Muscle layer of duodenum (tissue), 2 donors: ENCODE measurements around the gene RFLNA.

ENCODE experiments used
- H3K27ac ChIP-seq: one replicate; pipeline ENCODE4 v1.7.0; 2013; ENCODE audit warnings: mild to moderate bottlenecking, low read length
- H3K27me3 ChIP-seq: one replicate; pipeline ENCODE4 v1.7.0; 2013; ENCODE audit warnings: low read depth, mild to moderate bottlenecking, control low read depth, low read length
- H3K36me3 ChIP-seq, 2 donors: one replicate each; pipeline ENCODE4 v1.7.0; 2013; ENCODE audit warnings: low read length in 2 of 2, control low read depth in 1 of 2, mild to moderate bottlenecking in 1 of 2; ENCODE audit not compliant: insufficient read depth in 2 of 2, control insufficient read depth in 1 of 2
- H3K4me1 ChIP-seq, 2 donors: one replicate each; pipeline ENCODE4 v1.7.0; 2013; ENCODE audit warnings: low read length in 2 of 2, mild to moderate bottlenecking in 2 of 2, control low read depth in 1 of 2, moderate library complexity in 1 of 2; ENCODE audit not compliant: insufficient read depth in 2 of 2, control insufficient read depth in 1 of 2
- H3K4me3 ChIP-seq, 2 donors: one replicate each; pipeline ENCODE4 v1.7.0; 2013; ENCODE audit warnings: low read length in 2 of 2, low read depth in 1 of 2, mild to moderate bottlenecking in 1 of 2
- H3K9me3 ChIP-seq, 2 donors: one replicate each; pipeline ENCODE4 v1.7.0; 2013; ENCODE audit warnings: low read length in 2 of 2, control low read depth in 1 of 2, mild to moderate bottlenecking in 1 of 2; ENCODE audit not compliant: control insufficient read depth in 1 of 2
- donor health status: healthy.

Gene RFLNA

GRCh38 chr12:124334266-124334665 is 39.4 kb downstream of the RFLNA start:
- Histone ChIP-seq H3K4me1 (no peaks in the 10 kb centered on the region), H3K9me3 (no peaks in the 10 kb centered on the region), H3K27ac (no peak overlapping the region), H3K36me3 (peaks cover 45 to 91% of the 10 kb centered on the region in 2 donors), H3K27me3 (no peaks in the 10 kb centered on the region), H3K4me3 (no peak overlapping the region)

- Histone ChIP-seq H3K9me3 (no peaks in the 10 kb centered on the region), H3K4me3 (no peak overlapping the region), H3K27ac (no peak overlapping the region), H3K27me3 (no peaks in the 10 kb centered on the region), H3K36me3 (peaks cover 38 to 87% of the 10 kb centered on the region in 2 donors), H3K4me1 (no peaks in the 10 kb centered on the region)
Measured at GRCh38 chr12:124334976-124335375, 40.1 kb downstream of the RFLNA start.

- Histone ChIP-seq H3K27me3 (no peaks in the 10 kb centered on the region), H3K4me1 (no peaks in the 10 kb centered on the region), H3K4me3 (no peak overlapping the region), H3K36me3 (peaks cover 32 to 87% of the 10 kb centered on the region in 2 donors), H3K27ac (no peak overlapping the region), H3K9me3 (no peaks in the 10 kb centered on the region)
Measured at GRCh38 chr12:124335426-124336183, 40.7 kb downstream of the RFLNA start.

DNA sequence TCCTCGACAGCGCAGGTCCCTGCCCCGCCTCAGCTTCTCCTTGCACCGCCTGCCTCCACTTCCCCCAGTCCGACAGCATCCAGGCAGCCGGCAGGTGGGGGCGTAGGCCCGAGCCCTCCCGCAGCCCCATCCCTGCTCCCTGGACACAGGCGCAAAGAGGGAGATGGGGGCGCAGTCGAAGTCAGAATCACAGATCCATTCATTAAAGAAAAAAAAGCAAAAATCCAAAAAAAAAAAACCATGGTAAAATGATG is 41.2 kb downstream of the RFLNA start:
- no peak overlapping the region for H3K4me3 ChIP-seq
- no peaks in the 10 kb centered on the region for H3K9me3 ChIP-seq
- H3K4me1 ChIP-seq: no peaks in the 10 kb centered on the region
- H3K36me3 ChIP-seq: peaks cover 35 to 87% of the 10 kb centered on the region in 2 donors
- no peak overlapping the region for H3K27ac ChIP-seq
- no peaks in the 10 kb centered on the region for H3K27me3 ChIP-seq

DNA sequence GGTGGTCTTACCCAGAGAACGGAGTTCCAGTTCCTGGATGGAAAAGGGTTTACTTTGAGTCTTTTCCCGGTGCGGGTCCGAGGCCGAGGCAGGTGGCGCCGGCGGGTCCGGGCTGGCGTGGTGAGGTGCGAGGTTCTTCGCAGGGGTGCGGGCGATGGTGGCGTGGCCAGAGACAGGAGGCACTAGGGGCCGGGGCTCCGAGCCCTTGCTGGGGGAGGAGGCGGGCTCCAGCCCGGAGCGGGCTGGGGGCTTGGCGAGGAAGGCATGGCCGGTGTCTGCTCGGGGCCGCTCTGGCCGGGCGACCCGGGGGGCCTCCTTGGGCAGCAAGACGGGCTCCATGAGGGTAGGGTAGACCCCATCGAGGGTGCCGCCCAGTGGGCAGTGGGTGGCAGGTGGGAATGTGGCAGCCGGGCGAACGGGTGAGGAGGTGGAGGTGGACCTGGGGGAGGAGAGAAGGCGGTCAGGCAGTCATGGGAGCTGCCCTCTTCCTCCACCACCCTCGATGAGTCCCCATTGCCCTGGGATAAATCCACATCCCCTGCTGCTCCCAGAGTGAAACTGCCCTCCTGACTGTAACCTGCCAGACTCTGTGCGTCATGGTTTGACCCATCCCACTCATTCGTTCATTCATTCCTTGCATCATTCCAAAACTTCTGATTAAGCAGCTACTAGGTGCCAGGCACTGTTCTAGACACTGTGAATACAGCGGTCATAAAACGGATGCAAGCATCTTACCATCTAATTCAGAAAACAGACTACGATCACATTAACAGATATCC is 42.0 kb downstream of the RFLNA start:
- peaks cover 30 to 87% of the 10 kb centered on the region in 2 donors for H3K36me3 ChIP-seq
- no peaks in the 10 kb centered on the region for H3K9me3 ChIP-seq
- no peak overlapping the region for H3K27ac ChIP-seq
- H3K27me3 ChIP-seq: no peaks in the 10 kb centered on the region
- H3K4me1 ChIP-seq: no peaks in the 10 kb centered on the region
- H3K4me3 ChIP-seq: no peak overlapping the region

DNA sequence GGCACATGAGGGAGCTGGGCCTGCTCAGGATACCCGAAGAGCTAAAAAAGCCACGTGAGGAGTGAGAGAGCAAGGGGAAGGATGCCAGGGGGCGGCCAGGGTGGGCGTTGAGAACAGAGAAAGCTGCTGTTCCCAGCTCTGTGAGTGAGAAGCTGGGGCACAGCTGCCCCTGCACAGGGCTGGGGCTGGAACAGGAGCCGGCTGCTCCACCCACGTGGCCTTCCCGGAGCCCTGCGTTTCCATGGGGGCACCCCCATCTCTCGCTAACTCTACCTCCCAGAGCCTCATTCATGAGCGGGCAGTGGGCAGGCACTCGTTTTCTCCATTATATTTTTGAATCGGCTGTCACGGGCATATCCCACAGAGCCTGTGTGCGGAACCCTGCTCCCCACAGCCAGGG is 42.7 kb downstream of the RFLNA start:
- Histone ChIP-seq H3K36me3 (peaks cover 24 to 84% of the 10 kb centered on the region in 2 donors), H3K27ac (no peak overlapping the region), H3K4me3 (no peak overlapping the region), H3K9me3 (no peaks in the 10 kb centered on the region), H3K27me3 (no peaks in the 10 kb centered on the region), H3K4me1 (no peaks in the 10 kb centered on the region)

- no peak overlapping the region for H3K4me3 ChIP-seq
- no peaks in the 10 kb centered on the region for H3K9me3 ChIP-seq
- peaks cover 26 to 85% of the 10 kb centered on the region in 2 donors for H3K36me3 ChIP-seq
- no peaks in the 10 kb centered on the region for H3K27me3 ChIP-seq
- H3K4me1 ChIP-seq: no peaks in the 10 kb centered on the region
- no peak overlapping the region for H3K27ac ChIP-seq
Measured at GRCh38 chr12:124338448-124338847, 43.6 kb downstream of the RFLNA start.

DNA sequence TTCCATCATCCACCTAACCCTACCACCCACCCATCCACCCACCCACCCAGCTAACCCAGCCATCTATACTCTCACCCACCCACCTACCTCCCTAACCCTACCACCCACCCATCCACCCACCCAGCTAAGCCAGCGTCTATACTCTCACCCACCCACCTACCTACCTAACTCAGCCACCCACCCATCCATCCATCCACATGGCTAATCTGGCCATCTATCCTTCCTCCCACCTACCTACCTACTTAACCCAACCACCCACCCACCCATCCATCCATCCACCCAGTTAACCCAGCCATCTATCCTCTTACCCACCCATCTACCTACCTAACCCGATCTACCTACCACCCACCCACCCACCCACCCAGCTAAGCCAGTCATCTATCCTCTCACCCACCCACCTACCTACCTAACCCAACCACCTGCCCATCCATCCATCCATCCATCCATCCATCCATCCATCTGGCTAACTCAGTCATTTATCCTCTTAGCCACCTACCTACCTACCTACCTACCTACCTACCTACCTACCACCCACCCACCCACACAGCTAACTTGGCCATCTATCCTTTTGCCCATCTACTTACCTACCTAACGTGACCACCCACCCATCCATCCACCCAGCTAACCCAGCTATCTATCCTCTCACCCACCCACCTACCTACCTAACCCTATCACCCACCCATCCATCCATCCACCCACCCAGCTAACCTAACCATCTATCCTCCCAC is 44.1 kb downstream of the RFLNA start:
- no peak overlapping the region for H3K27ac ChIP-seq
- H3K27me3 ChIP-seq: no peaks in the 10 kb centered on the region
- no peaks in the 10 kb centered on the region for H3K4me1 ChIP-seq
- H3K36me3 ChIP-seq: peaks cover 27 to 86% of the 10 kb centered on the region in 2 donors
- H3K4me3 ChIP-seq: no peak overlapping the region
- no peaks in the 10 kb centered on the region for H3K9me3 ChIP-seq

DNA sequence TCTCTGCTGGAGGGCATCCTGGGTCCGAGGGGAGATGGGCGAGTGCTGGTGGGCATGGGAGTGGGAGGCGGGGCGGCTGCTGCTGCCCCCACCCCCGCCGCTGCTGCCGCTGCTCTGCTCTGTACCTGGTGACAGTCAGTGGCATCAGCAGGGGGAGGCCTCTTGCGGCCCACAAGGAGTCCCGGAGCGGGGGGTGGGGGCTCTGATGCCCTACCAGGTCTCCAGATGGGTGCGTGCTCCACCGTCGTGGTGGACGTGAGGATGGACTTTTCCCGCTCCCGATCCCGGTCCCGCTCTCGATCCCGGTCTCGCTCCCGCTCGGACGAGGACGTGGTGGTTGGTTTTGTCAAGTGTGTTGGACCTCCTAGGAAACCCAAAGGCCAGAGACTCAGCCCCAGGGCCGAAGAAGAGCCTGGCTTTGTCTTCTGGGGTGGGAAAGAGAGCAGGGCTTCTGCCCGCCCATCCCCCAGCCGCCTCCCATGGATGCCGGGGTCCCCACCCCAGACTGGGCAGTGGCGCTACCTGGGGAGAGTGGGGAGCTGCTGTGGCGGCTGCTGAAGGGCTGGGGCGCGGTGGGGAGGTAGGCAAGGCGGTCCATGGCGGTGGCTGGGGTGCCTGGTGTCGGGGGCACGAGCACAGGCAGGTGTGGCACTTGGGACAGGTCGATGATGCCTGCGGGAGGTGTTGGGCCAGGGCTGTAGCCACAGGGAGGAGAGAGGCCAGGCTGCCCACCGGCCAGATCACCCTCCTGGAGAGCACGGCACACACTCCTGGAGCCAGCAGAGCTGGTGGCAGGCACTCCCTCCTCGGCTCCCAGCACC is 45.4 kb downstream of the RFLNA start:
- H3K36me3 ChIP-seq: peaks cover 34 to 86% of the 10 kb centered on the region in 2 donors
- H3K4me3 ChIP-seq: no peak overlapping the region
- no peaks in the 10 kb centered on the region for H3K9me3 ChIP-seq
- H3K4me1 ChIP-seq: no peaks in the 10 kb centered on the region
- H3K27ac ChIP-seq: no peak overlapping the region
- no peaks in the 10 kb centered on the region for H3K27me3 ChIP-seq

GRCh38 chr12:124341645-124342069 is 46.8 kb downstream of the RFLNA start:
- no peak overlapping the region for H3K4me3 ChIP-seq
- peaks cover 33 to 86% of the 10 kb centered on the region in 2 donors for H3K36me3 ChIP-seq
- H3K27me3 ChIP-seq: no peaks in the 10 kb centered on the region
- no peaks in the 10 kb centered on the region for H3K4me1 ChIP-seq
- no peak overlapping the region for H3K27ac ChIP-seq
- H3K9me3 ChIP-seq: no peaks in the 10 kb centered on the region

- Histone ChIP-seq H3K27ac (no peak overlapping the region), H3K27me3 (no peaks in the 10 kb centered on the region), H3K9me3 (no peaks in the 10 kb centered on the region), H3K36me3 (peaks cover 44 to 90% of the 10 kb centered on the region in 2 donors), H3K4me3 (no peak overlapping the region), H3K4me1 (no peaks in the 10 kb centered on the region)
Measured at GRCh38 chr12:124344022-124344421, 49.1 kb downstream of the RFLNA start.
